H1 (cell line): Measurements from ENCODE around the gene ZNF524. TPM values are rescaled to one million over a fixed set of nuclear protein-coding genes. Genes with fewer than 3 reads are reported as not detected.

Experiments used
- TBP ChIP-seq: IDR thresholded peaks from 2 replicates; pipeline ENCODE4 v1.6.1; 2011; ENCODE audit warnings: low read depth, low read length, improper control_type of control experiment
- polyA plus RNA-seq, 7 experiments: library from polyadenylated mRNA; depleted of rRNA in 3 of 7; stranded (reverse) in 5 of 7; unstranded in 2 of 7; fragments of >200 nt in 5 of 7; fragments of 200-250 nt in 2 of 7; gene quantifications; 1 replicate in 5 of 7; 2 replicates in 1 of 7; 4 replicates in 1 of 7; pipeline versions ENCODE4 v1.2.1 to v1.2.3, GENCODE V29; 2011 to 2013; ENCODE audit warnings: missing spikeins in 2 of 7, mixed read lengths in 2 of 7
- total RNA-seq: library from RNA; stranded (reverse); fragmentation: NEBNext Ultra II Directional; extraction: Animal tissue kit (Norgen Biotek cat#: 25700); gene quantifications from 2 replicates; pipeline ENCODE4 v1.2.1, GENCODE V29; 2021

ZNF524 gene
- total and polyA plus RNA-seq, 2 of the 8 experiments (the other 6 are each of a cell fraction or from before 2014, with no cell fraction given): 4.4 to 4.7 TPM

GRCh38 chr19:55633861-55634260, 33.8 kb downstream of the ZNF524 start (continued):
- TF ChIP-seq TBP: no peak
